NCI-H510A (cell line): Measurements from ENCODE around the gene LUC7L3.
A peak's percentile ranks its signal among the peaks of the same experiment; 100 is the strongest.
"Not testable (repeated sequence)": the region's sequence is repeated elsewhere in the genome, so short reads cannot be mapped to it uniquely, and the experiment has no call there.

Experiments
- DNase-seq: peaks from one replicate; lab custom pipeline; 2025; lab: John Stamatoyannopoulos, UW

Gene LUC7L3

GRCh38 chr17:50686494-50687199 lies 32.8 kb upstream of the LUC7L3 start:
- DNase-seq, result no peak

- DNase-seq, result peak; percentile 83
Observed at GRCh38 chr17:50687200-50688066, 32.0 kb upstream of the LUC7L3 start.

- DNase-seq, result peak; percentile 28
Observed at GRCh38 chr17:50688245-50688644, 31.2 kb upstream of the LUC7L3 start.

GRCh38 chr17:50689251-50689650 lies 30.2 kb upstream of the LUC7L3 start:
- DNase-seq, result no peak

- no peak for DNase-seq
Observed at GRCh38 chr17:50689956-50690886, 29.2 kb upstream of the LUC7L3 start.

- no peak for DNase-seq
Observed at GRCh38 chr17:50690887-50691549, 28.4 kb upstream of the LUC7L3 start.

GRCh38 chr17:50691550-50692447 lies 27.6 kb upstream of the LUC7L3 start:
- no peak for DNase-seq

- DNase-seq, result no peak
Observed at GRCh38 chr17:50692448-50693035, 26.9 kb upstream of the LUC7L3 start.

- DNase-seq, result no peak
Observed at GRCh38 chr17:50693036-50693682, 26.2 kb upstream of the LUC7L3 start.

GRCh38 chr17:50696365-50696879 lies 23.0 kb upstream of the LUC7L3 start:
- DNase-seq, result no peak

- no peak for DNase-seq
Observed at GRCh38 chr17:50697062-50697461, 22.3 kb upstream of the LUC7L3 start.

GRCh38 chr17:50697663-50698272 lies 21.6 kb upstream of the LUC7L3 start:
- DNase-seq, result no peak

- DNase-seq, result no peak
Observed at GRCh38 chr17:50699410-50699809, 20.0 kb upstream of the LUC7L3 start.

- no peak for DNase-seq
Observed at GRCh38 chr17:50703162-50703561, 16.2 kb upstream of the LUC7L3 start.

- peak; percentile 85 for DNase-seq
Observed at GRCh38 chr17:50707289-50708049, 11.9 kb upstream of the LUC7L3 start, which contains the start of gene ANKRD40. Gene ANKRD40 (minus strand): TSS chr17:50707914. CDS start chr17:50707654, 260 bp downstream.

GRCh38 chr17:50708050-50709000 lies 11.1 kb upstream of the LUC7L3 start:
- DNase-seq, result no peak

- not testable (repeated sequence) for DNase-seq
Observed at GRCh38 chr17:50709053-50709452, 10.3 kb upstream of the LUC7L3 start.
